ENCODE measurements around the gene VNN1. TPM values are rescaled to one million over a fixed set of nuclear protein-coding genes. Genes with fewer than 3 reads are reported as not detected.

The VNN1 gene
- polyA plus RNA-seq, 1 experiment, result not detected

- Histone ChIP-seq H3K4me3 (ENCODE audit: low read depth, low read length) (no peak overlapping the region), H3K36me3 (ENCODE audit: control insufficient read depth, insufficient read depth, low read length) (no peaks in the 10 kb centered on the region), H3K27me3 (ENCODE audit: control insufficient read depth, insufficient read depth, low read length) (no peaks in the 10 kb centered on the region)
- POLR2A ChIA-PET, result no interaction called here
- TF ChIP-seq CTCF (IDR thresholded peaks at IDR 0.05; ENCODE audit: insufficient read depth, low read depth, low read length), result no peak
- no peak for DNase-seq (ENCODE audit: low read depth)
- CTCF ChIA-PET, result no interaction called here
Measured at GRCh38 chr6:132726608-132726975, 12.7 kb upstream of the VNN1 start.

- CTCF ChIA-PET, result no interaction called here
- Histone ChIP-seq H3K27me3 (ENCODE audit: control insufficient read depth, insufficient read depth, low read length) (no peaks in the 10 kb centered on the region), H3K4me3 (ENCODE audit: low read depth, low read length) (no peak overlapping the region), H3K36me3 (ENCODE audit: control insufficient read depth, insufficient read depth, low read length) (no peaks in the 10 kb centered on the region)
- DNase-seq (ENCODE audit: low read depth), result no peak
- TF ChIP-seq CTCF (IDR thresholded peaks at IDR 0.05; ENCODE audit: insufficient read depth, low read depth, low read length), result no peak
- POLR2A ChIA-PET, result no interaction called here
Measured at GRCh38 chr6:132725947-132726607, 12.2 kb upstream of the VNN1 start.

GRCh38 chr6:132725471-132725870, 11.6 kb upstream of the VNN1 start:
- no peaks in the 10 kb centered on the region for H3K27me3 ChIP-seq (ENCODE audit: control insufficient read depth, insufficient read depth, low read length)
- no peaks in the 10 kb centered on the region for H3K36me3 ChIP-seq (ENCODE audit: control insufficient read depth, insufficient read depth, low read length)
- no peak overlapping the region for H3K4me3 ChIP-seq (ENCODE audit: low read depth, low read length)
- no peak for DNase-seq (ENCODE audit: low read depth)
- ChIA-PET POLR2A (no interaction called here), CTCF (interaction anchor here (0.9 kb wide), 1 partner anchor 10 kb away, joined by 3 read pairs; no protein-coding TSS in a partner anchor)
- no peak for TF ChIP-seq CTCF (IDR thresholded peaks at IDR 0.05; ENCODE audit: insufficient read depth, low read depth, low read length)

- no peak for DNase-seq (ENCODE audit: low read depth)
- TF ChIP-seq CTCF (IDR thresholded peaks at IDR 0.05; ENCODE audit: insufficient read depth, low read depth, low read length), result no peak
- ChIA-PET POLR2A (no interaction called here), CTCF (interaction anchor here (0.6 kb wide), 2 partner anchors 11 to 78 kb away, joined by 3 to 4 read pairs; partner anchors contain the start of gene SLC18B1)
- H3K27me3 ChIP-seq (ENCODE audit: control insufficient read depth, insufficient read depth, low read length), result no peaks in the 10 kb centered on the region
- no peak overlapping the region for H3K4me3 ChIP-seq (ENCODE audit: low read depth, low read length)
- no peaks in the 10 kb centered on the region for H3K36me3 ChIP-seq (ENCODE audit: control insufficient read depth, insufficient read depth, low read length)
Measured at GRCh38 chr6:132719736-132720448, 6.0 kb upstream of the VNN1 start.

- CTCF ChIA-PET, result interaction anchor here (1.1 to 1.6 kb wide), 4 partner anchors 9 to 436 kb away, joined by 3 to 8 read pairs (median 4); no protein-coding TSS in a partner anchor
Measured at GRCh38 chr6:132715881-132716637, 2.2 kb upstream of the VNN1 start.

More at GRCh38 chr6:132715881-132716637, 2.2 kb upstream of the VNN1 start:
- Histone ChIP-seq H3K27me3 (ENCODE audit: control insufficient read depth, insufficient read depth, low read length) (no peaks in the 10 kb centered on the region), H3K4me3 (ENCODE audit: low read depth, low read length) (no peak overlapping the region), H3K36me3 (ENCODE audit: control insufficient read depth, insufficient read depth, low read length) (no peaks in the 10 kb centered on the region)
- no peak for DNase-seq (ENCODE audit: low read depth)
- no peak for TF ChIP-seq CTCF (IDR thresholded peaks at IDR 0.05; ENCODE audit: insufficient read depth, low read depth, low read length)
- POLR2A ChIA-PET, result no interaction called here

Measured in BJ (cell line).